ENCODE measurements around the gene MED31. TPM values are rescaled to one million over a fixed set of nuclear protein-coding genes. Genes with fewer than 3 reads are reported as not detected.
"Not testable (repeated sequence)": the region's sequence is repeated elsewhere in the genome, so short reads cannot be mapped to it uniquely, and the experiment has no call there.

The MED31 gene
- polyA plus RNA-seq, 2 of the 4 experiments (the other 2 are of a cell fraction), result 32.2 to 49.0 TPM

DNA sequence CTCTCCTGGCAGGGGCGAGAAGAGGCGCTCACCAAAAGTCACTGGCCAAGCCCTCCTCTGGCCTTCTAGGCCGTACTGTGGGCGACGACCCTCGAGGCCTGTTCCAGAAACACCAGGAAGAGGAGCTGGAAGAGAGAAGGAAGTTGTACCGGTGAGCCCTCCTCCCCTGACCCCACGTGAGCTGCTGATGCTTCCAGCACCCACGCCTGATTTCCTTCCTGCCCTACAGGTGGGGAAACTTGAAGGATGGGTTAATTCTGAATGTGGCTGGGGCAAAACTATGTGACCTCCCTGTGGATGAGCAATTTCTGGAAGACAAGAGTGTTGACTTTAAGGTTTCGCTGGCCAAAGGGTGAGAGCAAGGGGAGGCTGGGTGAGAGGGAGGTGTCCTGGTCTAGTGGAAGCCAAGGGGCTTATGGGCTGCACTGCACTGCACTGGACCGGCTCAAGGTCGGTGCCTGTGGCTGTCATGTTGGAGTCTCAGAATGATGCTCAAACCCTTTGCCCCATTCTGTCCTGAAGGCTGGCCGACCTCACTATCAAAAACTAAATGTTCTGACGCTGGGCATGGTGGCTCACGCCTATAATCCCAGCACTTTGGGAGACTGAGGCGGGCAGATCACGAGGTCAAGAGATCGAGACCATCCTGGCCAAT is 6.4 kb upstream of the MED31 start:
- no peaks in the 10 kb centered on the region for H3K9me3 ChIP-seq
- no peak overlapping the region for H3K4me3 ChIP-seq
- no peak for DNase-seq (ENCODE audit: low read depth in 1 of 2, low spot score in 1 of 2)
- POLR2A ChIA-PET, result no interaction called here
- CTCF ChIA-PET, result interaction anchor here (1.4 to 17.8 kb wide), 3 partner anchors 8 to 348 kb away, joined by 4 to 293 read pairs (median 8); partner anchors contain the start of gene RNASEK
- H3K4me2 ChIP-seq, result no peak overlapping the region; the same call in 2 of the 3 replicates
- TF ChIP-seq MAX (IDR thresholded peaks at IDR 0.05) (no peak), HOXB5 (CRISPR knock-in tag; IDR thresholded peaks at IDR 0.05) (no peak), NFE2L2 (conservative IDR thresholded peaks at IDR 0.05; ENCODE audit: low read length) (no peak), HMGXB4 (CRISPR knock-in tag; IDR thresholded peaks at IDR 0.05; ENCODE audit: borderline replicate concordance) (no peak), BHLHE40 (IDR thresholded peaks at IDR 0.05; ENCODE audit: low read depth, low read length) (no peak), JUN (IDR thresholded peaks at IDR 0.05) (no peak), MAFK (IDR thresholded peaks at IDR 0.05; ENCODE audit: partially characterized antibody) (no peak), EHF (CRISPR knock-in tag; IDR thresholded peaks at IDR 0.05) (no peak), EHMT2 (IDR thresholded peaks at IDR 0.05; ENCODE audit: low read depth) (no peak), HOXB13 (CRISPR knock-in tag; IDR thresholded peaks at IDR 0.05; ENCODE audit: low read depth) (no peak), POLR2AphosphoS2 (conservative IDR thresholded peaks at IDR 0.05; ENCODE audit: low read length) (no peak)
- peaks cover 3% of the 10 kb centered on the region; the same call in 1 of the 3 replicates for H3K4me1 ChIP-seq
- 79% methylated on average over 18 of the region's 18 CpGs for WGBS (ENCODE audit: missing lambda C conversion rate)
- no peak overlapping the region for H3K27ac ChIP-seq
- no peak for FAIRE-seq
- ATAC-seq, result no peak

DNA sequence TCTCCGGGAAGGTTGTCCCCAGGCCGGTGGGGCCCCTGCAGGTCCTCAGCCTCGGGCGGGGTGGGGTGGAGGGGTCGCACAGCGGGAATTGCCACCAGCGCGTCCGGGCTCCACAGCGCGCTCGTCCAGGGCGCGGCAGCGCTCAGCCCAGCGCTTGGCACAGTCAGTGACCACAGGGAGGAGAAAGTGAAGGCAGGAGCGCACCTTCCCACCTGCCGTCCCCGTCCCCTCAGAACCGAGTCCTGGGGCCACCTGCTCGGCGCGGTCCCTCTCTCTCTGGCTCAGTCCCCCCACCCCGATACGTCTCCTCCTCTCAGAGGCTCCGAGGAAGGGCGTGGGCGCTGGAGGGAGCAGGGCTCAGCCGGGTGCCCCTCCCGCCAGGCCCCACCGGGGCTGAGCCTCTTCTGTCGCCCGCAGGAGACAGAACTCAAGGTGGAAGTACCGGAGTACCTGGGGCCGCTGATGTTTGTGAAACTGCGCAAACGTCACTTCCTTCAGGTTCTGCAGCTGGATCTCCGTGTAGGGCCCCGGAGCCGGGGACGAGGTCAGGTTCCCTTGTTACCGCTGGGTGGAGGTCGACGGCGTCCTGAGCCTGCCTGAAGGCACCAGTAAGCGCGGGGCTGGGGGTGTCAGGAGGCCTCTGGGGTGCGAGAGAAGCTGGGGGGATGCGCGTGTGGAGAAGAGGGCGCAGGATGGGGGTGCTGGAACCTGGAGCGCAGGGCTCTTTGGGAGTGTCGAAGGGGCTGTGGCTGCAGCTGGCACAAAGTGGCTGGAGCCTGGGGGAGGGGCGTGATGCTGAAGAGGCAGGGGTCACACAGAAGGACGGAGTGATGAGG is 5.6 kb upstream of the MED31 start:
- H3K27ac ChIP-seq; H3K4me1 ChIP-seq; H3K9me3 ChIP-seq; POLR2A ChIA-PET; FAIRE-seq; DNase-seq (ENCODE audit: low read depth in 1 of 2, low spot score in 1 of 2): not testable (repeated sequence)
- CTCF ChIA-PET, result interaction anchor here (1.4 to 17.8 kb wide), 3 partner anchors 9 to 349 kb away, joined by 4 to 293 read pairs (median 8); partner anchors contain the start of gene RNASEK
- ATAC-seq, result peak; percentile 32 to 67; a peak in 5 of 6 replicates
- H3K4me2 ChIP-seq, result peak overlapping the region; percentile 74
- H3K4me3 ChIP-seq, result peak overlapping the region; percentile 37
- WGBS (ENCODE audit: missing lambda C conversion rate), result 31% methylated on average over 32 of the region's 55 CpGs

- peak overlapping the region; percentile 37; the same call in 2 of the 3 replicates for H3K4me3 ChIP-seq
- CTCF ChIA-PET; H3K27ac ChIP-seq; ATAC-seq; FAIRE-seq; POLR2A ChIA-PET; DNase-seq (ENCODE audit: low read depth in 1 of 2, low spot score in 1 of 2); H3K9me3 ChIP-seq: not testable (repeated sequence)
- 27% methylated on average over 33 of the region's 41 CpGs for WGBS (ENCODE audit: missing lambda C conversion rate)
- peaks cover 12% of the 10 kb centered on the region; the same call in 1 of the 3 replicates for H3K4me1 ChIP-seq
- H3K4me2 ChIP-seq, result peak overlapping the region; percentile 74
Observed at GRCh38 chr17:6655732-6656361, 4.4 kb upstream of the MED31 start.

- peaks cover 17% of the 10 kb centered on the region; the same call in 2 of the 3 replicates for H3K4me1 ChIP-seq
- ChIA-PET CTCF (interaction anchor here (1.1 kb wide), 1 partner anchor 10 kb away, joined by 7 read pairs; no protein-coding TSS in a partner anchor), POLR2A (no interaction called here)
- H3K9me3 ChIP-seq, result no peaks in the 10 kb centered on the region
- no peak for ATAC-seq
- H3K4me2 ChIP-seq, result peak overlapping the region; percentile 74; the same call in 1 of the 3 replicates
- H3K27ac ChIP-seq, result no peak overlapping the region
- FAIRE-seq, result no peak
- no peak overlapping the region for H3K4me3 ChIP-seq
- 85% methylated on average over 46 of the region's 46 CpGs for WGBS (ENCODE audit: missing lambda C conversion rate)
- no peak for DNase-seq (ENCODE audit: low read depth in 1 of 2, low spot score in 1 of 2)
- TF ChIP-seq BHLHE40 (IDR thresholded peaks at IDR 0.05; ENCODE audit: low read depth, low read length) (no peak), TP53 (CRISPR knock-in tag; IDR thresholded peaks at IDR 0.05) (no peak), HDAC2 (IDR thresholded peaks at IDR 0.05) (no peak), CBX8 (IDR thresholded peaks at IDR 0.05) (no peak), ZSCAN20 (CRISPR knock-in tag; IDR thresholded peaks at IDR 0.05) (no peak), NPAS2 (CRISPR knock-in tag; IDR thresholded peaks at IDR 0.05; ENCODE audit: borderline replicate concordance) (no peak), FOSB (CRISPR knock-in tag; IDR thresholded peaks at IDR 0.05) (no peak), ZNF302 (CRISPR knock-in tag; IDR thresholded peaks at IDR 0.05) (no peak), RNF2 (IDR thresholded peaks at IDR 0.05; ENCODE audit: borderline replicate concordance, low read depth) (no peak), MYC (IDR thresholded peaks at IDR 0.05; ENCODE audit: borderline replicate concordance, low read length) (no peak), CHD4 (IDR thresholded peaks at IDR 0.05; ENCODE audit: borderline replicate concordance) (no peak), EHF (CRISPR knock-in tag; IDR thresholded peaks at IDR 0.05) (no peak)
Observed at GRCh38 chr17:6654841-6655731, 3.7 kb upstream of the MED31 start.
